ENCODE measurements around the gene ARHGAP15. TPM values are rescaled to one million over a fixed set of nuclear protein-coding genes. Genes with fewer than 3 reads are reported as not detected.

ARHGAP15 gene
- total RNA-seq, 1 experiment from 2014 or later, result not detected

GRCh38 chr2:143230506-143231253 lies 101.5 kb downstream of the ARHGAP15 start:
- CTCF ChIA-PET, result no interaction called here
- no peaks in the 10 kb centered on the region for H3K36me3 ChIP-seq (ENCODE audit: low read depth)
- no peak for DNase-seq

GRCh38 chr2:143231254-143231645 lies 102.0 kb downstream of the ARHGAP15 start:
- Histone ChIP-seq H3K27ac (no peak overlapping the region), H2AFZ (peak overlapping the region; percentile 37; the same call in 1 of the 2 replicates), H3K9me2 (ENCODE audit: insufficient read depth) (no peaks in the 10 kb centered on the region), H3K4me1 (replicated peaks; ENCODE audit: insufficient read depth) (no peaks in the 10 kb centered on the region), H3K9me3 (ENCODE audit: insufficient read depth, low read depth) (no peaks in the 10 kb centered on the region), H3K36me3 (ENCODE audit: low read depth) (no peaks in the 10 kb centered on the region), H4K20me1 (ENCODE audit: insufficient read depth) (no peaks in the 10 kb centered on the region), H3K27me3 (ENCODE audit: insufficient read depth, low read depth) (no peaks in the 10 kb centered on the region), H3K4me3 (no peak overlapping the region), H3K4me2 (no peak overlapping the region), H3F3A (ENCODE audit: insufficient read depth, low read depth) (no peaks in the 10 kb centered on the region), H3K79me2 (ENCODE audit: low read depth) (no peaks in the 10 kb centered on the region)
- ChIA-PET POLR2A (ENCODE audit: unreplicated experiment) (no interaction called here), CTCF (no interaction called here)
- BruUV-seq (replicated peaks), result no TSS peak
- DNase-seq, result no peak
- TF ChIP-seq EZH2 (IDR thresholded peaks at IDR 0.05; ENCODE audit: low read depth) (no peak), CTCF (conservative IDR thresholded peaks at IDR 0.05) (no peak)
- intact Hi-C loops (cut with micrococcal nuclease; ENCODE audit: unreplicated experiment), result no loop called here

More at GRCh38 chr2:143230506-143231253, 101.5 kb downstream of the ARHGAP15 start:
- Histone ChIP-seq H4K20me1 (ENCODE audit: insufficient read depth) (no peaks in the 10 kb centered on the region), H3K27ac (no peak overlapping the region), H3F3A (ENCODE audit: insufficient read depth, low read depth) (no peaks in the 10 kb centered on the region), H3K4me2 (no peak overlapping the region), H2AFZ (no peak overlapping the region), H3K4me3 (no peak overlapping the region), H3K9me3 (ENCODE audit: insufficient read depth, low read depth) (no peaks in the 10 kb centered on the region), H3K79me2 (ENCODE audit: low read depth) (no peaks in the 10 kb centered on the region), H3K27me3 (ENCODE audit: insufficient read depth, low read depth) (no peaks in the 10 kb centered on the region), H3K4me1 (replicated peaks; ENCODE audit: insufficient read depth) (no peaks in the 10 kb centered on the region), H3K9me2 (ENCODE audit: insufficient read depth) (no peaks in the 10 kb centered on the region)
- intact Hi-C loops (cut with micrococcal nuclease; ENCODE audit: unreplicated experiment), result no loop called here
- POLR2A ChIA-PET (ENCODE audit: unreplicated experiment), result interaction anchor here (0.6 kb wide), 1 partner anchor 17 kb away, joined by 4 read pairs; no protein-coding TSS in a partner anchor
- BruUV-seq (replicated peaks), result no TSS peak
- TF ChIP-seq CTCF (conservative IDR thresholded peaks at IDR 0.05) (no peak), EZH2 (IDR thresholded peaks at IDR 0.05; ENCODE audit: low read depth) (no peak)

GRCh38 chr2:143237146-143237777 lies 108.0 kb downstream of the ARHGAP15 start:
- ChIA-PET POLR2A (ENCODE audit: unreplicated experiment) (no interaction called here), CTCF (no interaction called here)
- Histone ChIP-seq H4K20me1 (ENCODE audit: insufficient read depth) (no peaks in the 10 kb centered on the region), H3F3A (ENCODE audit: insufficient read depth, low read depth) (no peaks in the 10 kb centered on the region), H3K79me2 (ENCODE audit: low read depth) (no peaks in the 10 kb centered on the region), H3K4me2 (no peak overlapping the region), H3K36me3 (ENCODE audit: low read depth) (no peaks in the 10 kb centered on the region), H3K27ac (no peak overlapping the region), H3K27me3 (ENCODE audit: insufficient read depth, low read depth) (no peaks in the 10 kb centered on the region), H3K9me3 (ENCODE audit: insufficient read depth, low read depth) (no peaks in the 10 kb centered on the region), H3K4me3 (no peak overlapping the region), H3K4me1 (replicated peaks; ENCODE audit: insufficient read depth) (no peaks in the 10 kb centered on the region), H2AFZ (no peak overlapping the region), H3K9me2 (ENCODE audit: insufficient read depth) (no peaks in the 10 kb centered on the region)
- intact Hi-C loops (cut with micrococcal nuclease; ENCODE audit: unreplicated experiment), result no loop called here
- TF ChIP-seq EZH2 (IDR thresholded peaks at IDR 0.05; ENCODE audit: low read depth), result no peak
- no peak for TF ChIP-seq CTCF (conservative IDR thresholded peaks at IDR 0.05)
- no TSS peak for BruUV-seq (replicated peaks)
- no peak for DNase-seq
